Activated CD8-positive, alpha-beta memory T cell treated with anti-CD3 and anti-CD28 coated beads for 24 hours (primary cell): Measurements from ENCODE around the gene NRXN3.
A peak's percentile ranks its signal among the peaks of the same experiment; 100 is the strongest.

ENCODE experiments used
- DNase-seq: peaks from one replicate; pipeline ENCODE4 v3.0.0-alpha.2; 2020

Gene NRXN3

GRCh38 chr14:78598046-78598920 is 428.1 kb downstream of the NRXN3 start:
- DNase-seq, result peak; percentile 63

GRCh38 chr14:78605025-78605762 is 435.0 kb downstream of the NRXN3 start:
- no peak for DNase-seq

- no peak for DNase-seq
Measured at GRCh38 chr14:78605897-78606500, 435.8 kb downstream of the NRXN3 start.

- no peak for DNase-seq
Measured at GRCh38 chr14:78608998-78609787, 439.0 kb downstream of the NRXN3 start.

GRCh38 chr14:78610994-78611393 is 440.8 kb downstream of the NRXN3 start:
- no peak for DNase-seq

GRCh38 chr14:78611796-78612571 is 441.8 kb downstream of the NRXN3 start:
- no peak for DNase-seq

GRCh38 chr14:78612666-78613065 is 442.5 kb downstream of the NRXN3 start:
- DNase-seq, result no peak

GRCh38 chr14:78614593-78614992 is 444.4 kb downstream of the NRXN3 start:
- no peak for DNase-seq

- DNase-seq, result no peak
Measured at GRCh38 chr14:78617735-78618134, 447.6 kb downstream of the NRXN3 start.

GRCh38 chr14:78618368-78618767 is 448.2 kb downstream of the NRXN3 start:
- DNase-seq, result no peak

GRCh38 chr14:78627114-78627513 is 456.9 kb downstream of the NRXN3 start:
- DNase-seq, result no peak

GRCh38 chr14:78631551-78631950 is 461.4 kb downstream of the NRXN3 start:
- DNase-seq, result no peak

- no peak for DNase-seq
Measured at GRCh38 chr14:78633752-78634151, 463.6 kb downstream of the NRXN3 start.

GRCh38 chr14:78637489-78637888 is 467.3 kb downstream of the NRXN3 start:
- DNase-seq, result no peak

GRCh38 chr14:78637908-78638475 is 467.8 kb downstream of the NRXN3 start:
- no peak for DNase-seq

GRCh38 chr14:78638926-78639325 is 468.8 kb downstream of the NRXN3 start:
- DNase-seq, result no peak

GRCh38 chr14:78644824-78645559 is 474.8 kb downstream of the NRXN3 start:
- DNase-seq, result no peak

GRCh38 chr14:78652727-78653126 is 482.6 kb downstream of the NRXN3 start:
- no peak for DNase-seq

- no peak for DNase-seq
Measured at GRCh38 chr14:78653173-78653572, 483.0 kb downstream of the NRXN3 start.

- DNase-seq, result no peak
Measured at GRCh38 chr14:78657451-78657850, 487.3 kb downstream of the NRXN3 start.

- DNase-seq, result no peak
Measured at GRCh38 chr14:78664841-78665240, 494.7 kb downstream of the NRXN3 start.
